K562 (cell line): ENCODE results near the gene EXOC2. TPM values are rescaled to one million over a fixed set of nuclear protein-coding genes. Genes with fewer than 3 reads are reported as not detected.

Experiments used
- ATAC-seq: fragments of 200-7000 bp; cut with Tn5 transposase; 3 replicates; pipeline ENCODE4 v1.9.1; 2020; ENCODE audit warnings: moderate library complexity
- BruUV-seq: library from RNA; stranded (reverse); fragments of 400-500 nt; replicated peaks from 2 replicates; lab custom pipeline; 2021; lab: Mats Ljungman, UMichigan
- CTCF ChIA-PET: fragments of 300-600 bp; formaldehyde crosslinking; extraction: SDS; loops from one replicate; lab custom pipeline; 2021; ENCODE audit warnings: low intra/inter-chr PET ratio; lab: Yijun Ruan, JAX
- POLR2A ChIA-PET: fragments of 300-600, 350-650 bp; sonication (Branson Sonifier 250); formaldehyde crosslinking; extraction: SDS; loops from one replicate; lab custom pipeline; 2021; ENCODE audit warnings: antibody characterized with exemption, inconsistent platforms; lab: Yijun Ruan, JAX
- DNase-seq, 4 experiments: peaks; one replicate each; pipeline versions ENCODE4 v3.0.0 to v3.0.0-alpha.2; 2011 to 2018; ENCODE audit warnings: low spot score in 3 of 4, mixed read lengths in 3 of 4; ENCODE audit errors: extremely low read depth in 1 of 4
- FAIRE-seq: peaks from 2 replicates; lab custom pipeline; 2011; peaks lifted over from hg19 to GRCh38; lab: Jason Lieb, UNC
- H2AFZ ChIP-seq: 2 replicates; pipeline ENCODE4 v1.6.0; 2011; ENCODE audit warnings: low read depth, low read length, control low read depth, inconsistent platforms
- H3K27ac ChIP-seq: fragments of 200-600 bp; 3 replicates; pipeline ENCODE4 v1.8.0; 2011; ENCODE audit warnings: low read depth, mild to moderate bottlenecking, control low read depth, inconsistent platforms, low read length, moderate library complexity, mixed read lengths; ENCODE audit errors: extremely low read depth
- H3K27me3 ChIP-seq, 2 experiments: fragments of 300-600 bp in 1 of 2; 2 replicates in 1 of 2; 3 replicates in 1 of 2; pipeline versions ENCODE4 v1.6.0 to v1.8.0; 2011; ENCODE audit warnings: inconsistent platforms in 2 of 2, low read length in 2 of 2, mild to moderate bottlenecking in 1 of 2, mixed read lengths in 1 of 2, moderate library complexity in 1 of 2; ENCODE audit not compliant: control insufficient read depth in 2 of 2, insufficient read depth in 2 of 2
- H3K36me3 ChIP-seq: fragments of 300-600 bp; 3 replicates; pipeline ENCODE4 v1.8.0; 2011; ENCODE audit warnings: mild to moderate bottlenecking, low read length, inconsistent platforms; ENCODE audit not compliant: control insufficient read depth, insufficient read depth
- H3K4me1 ChIP-seq, 2 experiments: fragments of 200-600 bp in 1 of 2; replicated peaks in 1 of 2; 2 replicates in 1 of 2; 3 replicates in 1 of 2; pipeline versions ENCODE4 v1.5.1 to v1.8.0; 2011; ENCODE audit warnings: inconsistent platforms in 2 of 2, low read length in 2 of 2, mild to moderate bottlenecking in 1 of 2, mixed read lengths in 1 of 2, moderate library complexity in 1 of 2; ENCODE audit not compliant: control insufficient read depth in 2 of 2, insufficient read depth in 2 of 2
- H3K4me2 ChIP-seq: 2 replicates; pipeline ENCODE4 v1.6.1; 2011; ENCODE audit warnings: low read length, control low read depth, inconsistent platforms, mixed read lengths; ENCODE audit not compliant: insufficient read depth
- H3K4me3 ChIP-seq: fragments of 200-600 bp; sonication (generic), shearing (Covaris generic); 2 replicates; pipeline ENCODE4 v1.5.1; 2016; ENCODE audit warnings: control low read depth, inconsistent platforms
- H3K79me2 ChIP-seq: fragments of 200-600 bp; 3 replicates; pipeline ENCODE4 v1.8.0; 2011; ENCODE audit warnings: low read length, inconsistent platforms; ENCODE audit not compliant: control insufficient read depth, insufficient read depth
- H3K9ac ChIP-seq, 2 experiments: 2 replicates each; pipeline versions ENCODE4 v1.6.0 to v1.6.1; 2011; ENCODE audit warnings: low read depth in 2 of 2, low read length in 2 of 2, control low read depth in 1 of 2, inconsistent platforms in 1 of 2, mild to moderate bottlenecking in 1 of 2, mixed read lengths in 1 of 2; ENCODE audit not compliant: insufficient read depth in 1 of 2
- H3K9me1 ChIP-seq: one replicate; pipeline ENCODE4 v1.6.0; 2011; ENCODE audit warnings: inconsistent platforms, mild to moderate bottlenecking, low read length, moderate library complexity; ENCODE audit not compliant: control insufficient read depth, insufficient read depth
- H3K9me3 ChIP-seq: replicated peaks from 2 replicates; pipeline ENCODE4 v1.5.1; 2011; ENCODE audit warnings: low read depth, low read length, inconsistent platforms; ENCODE audit not compliant: control insufficient read depth, insufficient read depth
- H4K20me1 ChIP-seq: replicated peaks from 2 replicates; pipeline ENCODE4 v1.6.1; 2011; ENCODE audit warnings: low read length, inconsistent platforms, mixed read lengths; ENCODE audit not compliant: control insufficient read depth, insufficient read depth
- ETS2 ChIP-seq: IDR thresholded peaks from 2 replicates; pipeline ENCODE4 v1.6.1; 2016; ENCODE audit warnings: borderline replicate concordance, missing genetic modification characterization, mild to moderate bottlenecking, moderate library complexity, missing compliant biosample characterization; ENCODE audit not compliant: poor library complexity, severe bottlenecking
- EWSR1 ChIP-seq: fragments of 450-650 bp; IDR thresholded peaks from 2 replicates; pipeline ENCODE4 v1.6.1; 2018; ENCODE audit warnings: borderline replicate concordance, mild to moderate bottlenecking, low read depth, moderate library complexity; ENCODE audit not compliant: partially characterized antibody
- GATA2 ChIP-seq: sonication (generic); formaldehyde crosslinking; IDR thresholded peaks from 2 replicates; pipeline ENCODE4 v1.4.0; 2020; ENCODE audit warnings: mild to moderate bottlenecking, missing genetic modification reagents
- HSF4 ChIP-seq: fragments of 250-450 bp; sonication (Bioruptor Pico); IDR thresholded peaks from 2 replicates; pipeline ENCODE4 v2.1.2; 2022; ENCODE audit warnings: mild to moderate bottlenecking, moderate library complexity, borderline replicate concordance
- PHF8 ChIP-seq: fragments of 200-600 bp; sonication (generic); IDR thresholded peaks from 2 replicates; pipeline ENCODE4 v1.6.1; 2012; ENCODE audit warnings: mixed run types, mild to moderate bottlenecking, inconsistent platforms, low read length, moderate library complexity, borderline replicate concordance
- SNRNP70 ChIP-seq: fragments of 200-400 bp; formaldehyde crosslinking; optimal IDR thresholded peaks from 2 replicates; pipeline ENCODE3; 2017; ENCODE audit warnings: low read depth, low read length
- ZFP91 ChIP-seq: sonication (generic); formaldehyde crosslinking; IDR thresholded peaks from 2 replicates; pipeline ENCODE4 v1.8.0; 2022; ENCODE audit warnings: mild to moderate bottlenecking, missing genetic modification reagents
- ZNF146 ChIP-seq: IDR thresholded peaks from one replicate; pipeline ENCODE4 v1.6.1; 2018; ENCODE audit warnings: missing compliant biosample characterization; ENCODE audit not compliant: unreplicated experiment
- ZNF518B ChIP-seq: fragments of 250-450 bp; sonication (Bioruptor Pico); IDR thresholded peaks from 2 replicates; pipeline ENCODE4 v1.5.0; 2021; ENCODE audit warnings: mild to moderate bottlenecking, moderate library complexity
- WGBS: fragments of 100-300 bp; shearing (Covaris generic); methylation state at CpG from one replicate; pipeline ENCODE4 v1.1.6; 2016; ENCODE audit warnings: low coverage, mixed read lengths; ENCODE audit not compliant: insufficient coverage; ENCODE audit errors: missing lambda C conversion rate; 5-methylcytosine and 5-hydroxymethylcytosine counted together
- in situ Hi-C: fragments of 300-500 bp; cut with MboI; formaldehyde crosslinking; loops from 4 replicates; pipeline ENCODE4 v1.15.0; 2018; ENCODE audit warnings: inconsistent platforms, mixed read lengths
- intact Hi-C: fragments of 100-400 bp; cut with micrococcal nuclease; formaldehyde crosslinking; loops from 2 replicates; pipeline ENCODE4 v1.14.2; 2022
- polyA plus RNA-seq, 8 experiments: library from polyadenylated mRNA; depleted of rRNA in 4 of 8; stranded (reverse) in 5 of 8; unstranded in 3 of 8; fragments of >200 nt; fragmentation: Nextera tagmentation in 2 of 8; fragmentation: Illumina TruSeq in 1 of 8; extraction: Ambion mirVana in 2 of 8; extraction: Trizol in 1 of 8; gene quantifications; 2 replicates each; pipeline versions ENCODE4 v1.2.1 to v1.2.3, GENCODE V29; 2011 to 2014; ENCODE audit warnings: inconsistent platforms in 1 of 8, missing spikeins in 1 of 8
- total RNA-seq, 7 experiments: library from RNA; depleted of rRNA in 6 of 7; stranded (reverse); fragments of >200 nt in 6 of 7; fragmentation: Illumina TruSeq in 2 of 7; extraction: Trizol in 2 of 7; gene quantifications; 2 replicates each; pipeline versions ENCODE4 v1.2.1 to v1.2.3, GENCODE V29; 2011 to 2021; ENCODE audit warnings: low replicate concordance in 1 of 7

EXOC2 gene
- total and polyA plus RNA-seq, 9 of the 15 experiments (the other 6 are each of a cell fraction or from before 2014, with no cell fraction given), result 12.2 to 30.2 (median 24.2) TPM

GRCh38 chr6:470901-471448, 222.0 kb downstream of the EXOC2 start:
- Histone ChIP-seq H3K9me3 (no peaks in the 10 kb centered on the region), H3K27me3 (peaks cover 77 to 87% of the 10 kb centered on the region in 2 experiments), H3K9me1 (no peaks in the 10 kb centered on the region), H3K4me3 (no peak overlapping the region), H4K20me1 (peaks cover 6% of the 10 kb centered on the region; the same call in 1 of the 2 replicates), H3K4me1 (peaks cover 0 to 4% of the 10 kb centered on the region in 2 experiments; a peak in 2 of 5 replicates), H3K9ac (no peak overlapping the region), H3K36me3 (no peaks in the 10 kb centered on the region), H3K79me2 (no peaks in the 10 kb centered on the region), H2AFZ (no peak overlapping the region), H3K4me2 (peak overlapping the region; percentile 16; the same call in 1 of the 2 replicates), H3K27ac (no peak overlapping the region)
- no TSS peak for BruUV-seq
- DNase-seq, result no peak
- POLR2A ChIA-PET, result no interaction called here
- ATAC-seq, result peak; percentile 5; the same call in 1 of the 3 replicates
- FAIRE-seq, result no peak
- intact Hi-C loops, result no loop called here
- in situ Hi-C loops, result no loop called here
- no peak for TF ChIP-seq ETS2 (tag)
- no peak for TF ChIP-seq ZNF146
- no peak for TF ChIP-seq SNRNP70
- TF ChIP-seq HSF4 (CRISPR knock-in tag), result no peak
- TF ChIP-seq ZFP91 (CRISPR knock-in tag), result no peak
- no peak for TF ChIP-seq EWSR1
- TF ChIP-seq PHF8, result no peak
- no peak for TF ChIP-seq GATA2
- no peak for TF ChIP-seq ZNF518B
- CTCF ChIA-PET, result no interaction called here
- WGBS, result 6% methylated on average over 16 of the region's 16 CpGs
